Activated B cell treated with CpG ODN at 0.5 μM for 24 hours (primary cell): ENCODE results near the gene OPN1SW. TPM values are rescaled to one million over a fixed set of nuclear protein-coding genes. Genes with fewer than 3 reads are reported as not detected.
A peak's percentile ranks its signal among the peaks of the same experiment; 100 is the strongest.

Experiments
- ATAC-seq: fragments of 200-7000 bp; cut with Tn5 transposase; one replicate; pipeline ENCODE4 v1.10.0; 2021; ENCODE audit warnings: low read depth, mild to moderate bottlenecking, moderate library complexity
- CTCF ChIA-PET: fragments of 350-600 bp; sonication (Branson Sonifier 250); formaldehyde crosslinking; loops from one replicate; lab custom pipeline; 2021; ENCODE audit warnings: antibody characterized with exemption; lab: Charles Lee
- POLR2A ChIA-PET: fragments of 350-600 bp; sonication (Branson Sonifier 250); formaldehyde crosslinking; loops from one replicate; lab custom pipeline; 2021; ENCODE audit warnings: antibody characterized with exemption; lab: Charles Lee
- DNase-seq: peaks from one replicate; pipeline ENCODE4 v3.0.0; 2022
- H3K27ac Mint-ChIP-seq: one replicate; pipeline ENCODE4 v1.8.0; 2020; ENCODE audit warnings: mixed read lengths
- H3K27me3 Mint-ChIP-seq: one replicate; pipeline ENCODE4 v1.8.0; 2021; ENCODE audit warnings: mixed read lengths
- H3K36me3 Mint-ChIP-seq: one replicate; pipeline ENCODE4 v1.8.0; 2021; ENCODE audit warnings: low read depth, mixed read lengths
- H3K4me1 Mint-ChIP-seq: one replicate; pipeline ENCODE4 v1.8.0; 2021; ENCODE audit warnings: mixed read lengths
- H3K4me3 Mint-ChIP-seq: one replicate; pipeline ENCODE4 v1.8.0; 2020; ENCODE audit warnings: mild to moderate bottlenecking, mixed read lengths
- H3K9me3 Mint-ChIP-seq: one replicate; pipeline ENCODE4 v1.8.0; 2020; ENCODE audit warnings: mixed read lengths
- CTCF ChIP-seq: fragments of 200-600 bp; IDR thresholded peaks from one replicate; pipeline ENCODE4 v1.8.0; 2022; ENCODE audit warnings: antibody characterized with exemption, mild to moderate bottlenecking
- intact Hi-C: fragments of 100-400 bp; cut with micrococcal nuclease; formaldehyde crosslinking; loops from one replicate; pipeline ENCODE4 v1.15.1; 2024
- total RNA-seq: library from RNA; stranded (reverse); gene quantifications from 2 replicates; pipeline ENCODE4 v1.2.3, GENCODE V29; 2022

Gene OPN1SW
- total RNA-seq, 1 donor from 2014 or later: not detected

GRCh38 chr7:128794020-128794419, 18.4 kb upstream of the OPN1SW start:
- Mint-ChIP-seq H3K27ac (no peak overlapping the region), H3K4me3 (no peak overlapping the region), H3K36me3 (no peaks in the 10 kb centered on the region), H3K27me3 (no peaks in the 10 kb centered on the region), H3K4me1 (peaks cover 10% of the 10 kb centered on the region), H3K9me3 (no peaks in the 10 kb centered on the region)
- DNase-seq: no peak
- POLR2A ChIA-PET: no interaction called here
- ATAC-seq: no peak
- intact Hi-C loops: loop anchor here (1.0 to 5.0 kb wide), 2 partner anchors 89 to 143 kb away; partner anchors contain the start of gene IRF5
- CTCF ChIA-PET: no interaction called here
- TF ChIP-seq CTCF: no peak

GRCh38 chr7:128793181-128793547, 17.6 kb upstream of the OPN1SW start:
- Mint-ChIP-seq H3K36me3 (no peaks in the 10 kb centered on the region), H3K27ac (no peak overlapping the region), H3K4me3 (no peak overlapping the region), H3K9me3 (no peaks in the 10 kb centered on the region), H3K4me1 (peaks cover 10% of the 10 kb centered on the region), H3K27me3 (no peaks in the 10 kb centered on the region)
- ATAC-seq: no peak
- intact Hi-C loops: loop anchor here (5.0 kb wide), 1 partner anchor 144 kb away; the partner anchor contains the start of gene IRF5
- no peak for TF ChIP-seq CTCF
- ChIA-PET CTCF (no interaction called here), POLR2A (no interaction called here)
- no peak for DNase-seq

- no peak for ATAC-seq
- CTCF ChIA-PET: no interaction called here
Measured at GRCh38 chr7:128792471-128793180, 17.0 kb upstream of the OPN1SW start.

GRCh38 chr7:128791972-128792327, 16.4 kb upstream of the OPN1SW start:
- no peaks in the 10 kb centered on the region for H3K9me3 Mint-ChIP-seq
- no peaks in the 10 kb centered on the region for H3K27me3 Mint-ChIP-seq
- ChIA-PET POLR2A (interaction anchor here (0.9 kb wide), 1 partner anchor 12 kb away, joined by 3 read pairs; no protein-coding TSS in a partner anchor), CTCF (no interaction called here)
- intact Hi-C loops: loop anchor here (1.0 to 5.0 kb wide), 3 partner anchors 53 to 145 kb away; partner anchors contain the start of genes ATP6V1F, CALU and IRF5
- no peaks in the 10 kb centered on the region for H3K36me3 Mint-ChIP-seq
- H3K27ac Mint-ChIP-seq: no peak overlapping the region
- DNase-seq (no peak), ATAC-seq (no peak)
- no peak for TF ChIP-seq CTCF
- peak overlapping the region; percentile 87 for H3K4me3 Mint-ChIP-seq
- H3K4me1 Mint-ChIP-seq: peaks cover 10% of the 10 kb centered on the region

More at GRCh38 chr7:128792471-128793180, 17.0 kb upstream of the OPN1SW start:
- no peak for TF ChIP-seq CTCF
- H3K9me3 Mint-ChIP-seq: no peaks in the 10 kb centered on the region
- H3K36me3 Mint-ChIP-seq: no peaks in the 10 kb centered on the region
- peaks cover 10% of the 10 kb centered on the region for H3K4me1 Mint-ChIP-seq
- POLR2A ChIA-PET: no interaction called here
- no peak for DNase-seq
- intact Hi-C loops: loop anchor here (5.0 kb wide), 1 partner anchor 145 kb away; the partner anchor contains the start of gene IRF5
- peak overlapping the region; percentile 55 for H3K4me3 Mint-ChIP-seq
- no peak overlapping the region for H3K27ac Mint-ChIP-seq
- no peaks in the 10 kb centered on the region for H3K27me3 Mint-ChIP-seq

- ATAC-seq (peak; percentile 91), DNase-seq (peak; percentile 71)
- intact Hi-C loops: loop anchor here (1.0 to 5.0 kb wide), 3 partner anchors 52 to 146 kb away; partner anchors contain the start of genes ATP6V1F, CALU and IRF5
- no peaks in the 10 kb centered on the region for H3K27me3 Mint-ChIP-seq
- ChIA-PET CTCF (no interaction called here), POLR2A (interaction anchor here (0.7 to 1.1 kb wide), 4 partner anchors 9 to 72 kb away, joined by 3 read pairs; no protein-coding TSS in a partner anchor)
- H3K9me3 Mint-ChIP-seq: no peaks in the 10 kb centered on the region
- no peak for TF ChIP-seq CTCF
- H3K4me1 Mint-ChIP-seq: peaks cover 10% of the 10 kb centered on the region
- peak within 1 kb of the TSS; percentile 87 for H3K4me3 Mint-ChIP-seq
- H3K27ac Mint-ChIP-seq: no peak within 1 kb of the TSS
- H3K36me3 Mint-ChIP-seq: no peaks in the 10 kb centered on the region
Measured at GRCh38 chr7:128791121-128791971, 15.8 kb upstream of the OPN1SW start, which contains the start of gene CCDC136. Gene CCDC136, plus strand, starts transcription at chr7:128791968. Its CDS starts 444 bp downstream, at chr7:128792412.
